Measurements from ENCODE around the gene TRIM2.

TRIM2 gene

GRCh38 chr4:153244969-153245368, 40.7 kb downstream of the TRIM2 start:
- H3K27me3 ChIP-seq (ENCODE audit: control insufficient read depth in 2 of 2, insufficient read depth in 2 of 2, low read length in 2 of 2) = no peaks in the 10 kb centered on the region
- no peaks in the 10 kb centered on the region for H3K9me3 ChIP-seq (ENCODE audit: control insufficient read depth in 2 of 2, low read length in 2 of 2)
- peaks cover 44 to 79% of the 10 kb centered on the region in 2 donors for H3K4me1 ChIP-seq (ENCODE audit: control insufficient read depth in 2 of 2, insufficient read depth in 2 of 2, low read length in 2 of 2)
- H3K9ac ChIP-seq (ENCODE audit: low read depth in 1 of 2, low read length in 2 of 2) = peak overlapping the region; percentile 36 to 42
- peak overlapping the region; percentile 86 to 93 for H3K27ac ChIP-seq (ENCODE audit: low read depth in 2 of 2, low read length in 2 of 2)
- H3K4me3 ChIP-seq (ENCODE audit: low read length in 2 of 2) = peak overlapping the region in 1 of 2 donors; percentile 22
- peaks cover 0 to 2% of the 10 kb centered on the region in 2 donors for H3K36me3 ChIP-seq (ENCODE audit: control insufficient read depth in 2 of 2, insufficient read depth in 2 of 2, low read length in 2 of 2)

GRCh38 chr4:153245775-153246174, 41.5 kb downstream of the TRIM2 start:
- peaks cover 0 to 2% of the 10 kb centered on the region in 2 donors for H3K36me3 ChIP-seq (ENCODE audit: control insufficient read depth in 2 of 2, insufficient read depth in 2 of 2, low read length in 2 of 2)
- no peaks in the 10 kb centered on the region for H3K9me3 ChIP-seq (ENCODE audit: control insufficient read depth in 2 of 2, low read length in 2 of 2)
- no peaks in the 10 kb centered on the region for H3K27me3 ChIP-seq (ENCODE audit: control insufficient read depth in 2 of 2, insufficient read depth in 2 of 2, low read length in 2 of 2)
- H3K27ac ChIP-seq (ENCODE audit: low read depth in 2 of 2, low read length in 2 of 2) = peak overlapping the region; percentile 86 to 88
- peak overlapping the region in 1 of 2 donors; percentile 42 for H3K9ac ChIP-seq (ENCODE audit: low read depth in 1 of 2, low read length in 2 of 2)
- peaks cover 44 to 82% of the 10 kb centered on the region in 2 donors for H3K4me1 ChIP-seq (ENCODE audit: control insufficient read depth in 2 of 2, insufficient read depth in 2 of 2, low read length in 2 of 2)
- H3K4me3 ChIP-seq (ENCODE audit: low read length in 2 of 2) = no peak overlapping the region

- Histone ChIP-seq H3K27me3 (ENCODE audit: control insufficient read depth in 2 of 2, insufficient read depth in 2 of 2, low read length in 2 of 2) (no peaks in the 10 kb centered on the region), H3K9me3 (ENCODE audit: control insufficient read depth in 2 of 2, low read length in 2 of 2) (no peaks in the 10 kb centered on the region), H3K27ac (ENCODE audit: low read depth in 2 of 2, low read length in 2 of 2) (peak overlapping the region; percentile 86 to 88), H3K9ac (ENCODE audit: low read depth in 1 of 2, low read length in 2 of 2) (peak overlapping the region; percentile 10 to 49), H3K4me1 (ENCODE audit: control insufficient read depth in 2 of 2, insufficient read depth in 2 of 2, low read length in 2 of 2) (peaks cover 38 to 74% of the 10 kb centered on the region in 2 donors), H3K4me3 (ENCODE audit: low read length in 2 of 2) (peak overlapping the region; percentile 2 to 8), H3K36me3 (ENCODE audit: control insufficient read depth in 2 of 2, insufficient read depth in 2 of 2, low read length in 2 of 2) (peaks cover 0 to 2% of the 10 kb centered on the region in 2 donors)
Measured at GRCh38 chr4:153246446-153247115, 42.3 kb downstream of the TRIM2 start.

- Histone ChIP-seq H3K27ac (ENCODE audit: low read depth in 2 of 2, low read length in 2 of 2) (peak overlapping the region; percentile 86 to 88), H3K36me3 (ENCODE audit: control insufficient read depth in 2 of 2, insufficient read depth in 2 of 2, low read length in 2 of 2) (peaks cover 0 to 2% of the 10 kb centered on the region in 2 donors), H3K9me3 (ENCODE audit: control insufficient read depth in 2 of 2, low read length in 2 of 2) (no peaks in the 10 kb centered on the region), H3K9ac (ENCODE audit: low read depth in 1 of 2, low read length in 2 of 2) (peak overlapping the region in 1 of 2 donors; percentile 49), H3K4me3 (ENCODE audit: low read length in 2 of 2) (peak overlapping the region in 1 of 2 donors; percentile 2), H3K4me1 (ENCODE audit: control insufficient read depth in 2 of 2, insufficient read depth in 2 of 2, low read length in 2 of 2) (peaks cover 37 to 69% of the 10 kb centered on the region in 2 donors), H3K27me3 (ENCODE audit: control insufficient read depth in 2 of 2, insufficient read depth in 2 of 2, low read length in 2 of 2) (no peaks in the 10 kb centered on the region)
Measured at GRCh38 chr4:153247116-153247490, 42.9 kb downstream of the TRIM2 start.

GRCh38 chr4:153248641-153249198, 44.5 kb downstream of the TRIM2 start:
- peak overlapping the region; percentile 80 to 89 for H3K27ac ChIP-seq (ENCODE audit: low read depth in 2 of 2, low read length in 2 of 2)
- no peaks in the 10 kb centered on the region for H3K27me3 ChIP-seq (ENCODE audit: control insufficient read depth in 2 of 2, insufficient read depth in 2 of 2, low read length in 2 of 2)
- H3K9ac ChIP-seq (ENCODE audit: low read depth in 1 of 2, low read length in 2 of 2) = peak overlapping the region; percentile 71 to 83
- no peaks in the 10 kb centered on the region for H3K36me3 ChIP-seq (ENCODE audit: control insufficient read depth in 2 of 2, insufficient read depth in 2 of 2, low read length in 2 of 2)
- no peaks in the 10 kb centered on the region for H3K9me3 ChIP-seq (ENCODE audit: control insufficient read depth in 2 of 2, low read length in 2 of 2)
- peaks cover 24 to 54% of the 10 kb centered on the region in 2 donors for H3K4me1 ChIP-seq (ENCODE audit: control insufficient read depth in 2 of 2, insufficient read depth in 2 of 2, low read length in 2 of 2)
- peak overlapping the region; percentile 69 to 79 for H3K4me3 ChIP-seq (ENCODE audit: low read length in 2 of 2)

- Histone ChIP-seq H3K9ac (ENCODE audit: low read depth in 1 of 2, low read length in 2 of 2) (peak overlapping the region; percentile 71 to 83), H3K27ac (ENCODE audit: low read depth in 2 of 2, low read length in 2 of 2) (peak overlapping the region; percentile 80 to 89), H3K9me3 (ENCODE audit: control insufficient read depth in 2 of 2, low read length in 2 of 2) (no peaks in the 10 kb centered on the region)
Measured at GRCh38 chr4:153249199-153250041, 45.2 kb downstream of the TRIM2 start.

GRCh38 chr4:153252122-153252521, 47.9 kb downstream of the TRIM2 start:
- no peak overlapping the region for H3K4me3 ChIP-seq (ENCODE audit: low read length in 2 of 2)
- H3K9me3 ChIP-seq (ENCODE audit: control insufficient read depth in 2 of 2, low read length in 2 of 2) = no peaks in the 10 kb centered on the region
- H3K36me3 ChIP-seq (ENCODE audit: control insufficient read depth in 2 of 2, insufficient read depth in 2 of 2, low read length in 2 of 2) = peaks cover 2% of the 10 kb centered on the region in 2 donors
- no peak overlapping the region for H3K27ac ChIP-seq (ENCODE audit: low read depth in 2 of 2, low read length in 2 of 2)
- peaks cover 10 to 27% of the 10 kb centered on the region in 2 donors for H3K4me1 ChIP-seq (ENCODE audit: control insufficient read depth in 2 of 2, insufficient read depth in 2 of 2, low read length in 2 of 2)
- H3K27me3 ChIP-seq (ENCODE audit: control insufficient read depth in 2 of 2, insufficient read depth in 2 of 2, low read length in 2 of 2) = no peaks in the 10 kb centered on the region
- no peak overlapping the region for H3K9ac ChIP-seq (ENCODE audit: low read depth in 1 of 2, low read length in 2 of 2)

More at GRCh38 chr4:153249199-153250041, 45.2 kb downstream of the TRIM2 start:
- Histone ChIP-seq H3K4me3 (ENCODE audit: low read length in 2 of 2) (peak overlapping the region; percentile 69 to 79), H3K27me3 (ENCODE audit: control insufficient read depth in 2 of 2, insufficient read depth in 2 of 2, low read length in 2 of 2) (no peaks in the 10 kb centered on the region), H3K4me1 (ENCODE audit: control insufficient read depth in 2 of 2, insufficient read depth in 2 of 2, low read length in 2 of 2) (peaks cover 24 to 51% of the 10 kb centered on the region in 2 donors), H3K36me3 (ENCODE audit: control insufficient read depth in 2 of 2, insufficient read depth in 2 of 2, low read length in 2 of 2) (no peaks in the 10 kb centered on the region)

GRCh38 chr4:153255233-153255632, 51.0 kb downstream of the TRIM2 start:
- no peak overlapping the region for H3K9ac ChIP-seq (ENCODE audit: low read depth in 1 of 2, low read length in 2 of 2)
- no peak overlapping the region for H3K4me3 ChIP-seq (ENCODE audit: low read length in 2 of 2)
- no peaks in the 10 kb centered on the region for H3K27me3 ChIP-seq (ENCODE audit: control insufficient read depth in 2 of 2, insufficient read depth in 2 of 2, low read length in 2 of 2)
- peaks cover 0 to 8% of the 10 kb centered on the region in 2 donors for H3K4me1 ChIP-seq (ENCODE audit: control insufficient read depth in 2 of 2, insufficient read depth in 2 of 2, low read length in 2 of 2)
- H3K36me3 ChIP-seq (ENCODE audit: control insufficient read depth in 2 of 2, insufficient read depth in 2 of 2, low read length in 2 of 2) = peaks cover 5 to 6% of the 10 kb centered on the region in 2 donors
- H3K9me3 ChIP-seq (ENCODE audit: control insufficient read depth in 2 of 2, low read length in 2 of 2) = no peaks in the 10 kb centered on the region
- no peak overlapping the region for H3K27ac ChIP-seq (ENCODE audit: low read depth in 2 of 2, low read length in 2 of 2)

- no peak overlapping the region for H3K9ac ChIP-seq (ENCODE audit: low read depth in 1 of 2, low read length in 2 of 2)
- peaks cover 5 to 6% of the 10 kb centered on the region in 2 donors for H3K36me3 ChIP-seq (ENCODE audit: control insufficient read depth in 2 of 2, insufficient read depth in 2 of 2, low read length in 2 of 2)
- no peak overlapping the region for H3K27ac ChIP-seq (ENCODE audit: low read depth in 2 of 2, low read length in 2 of 2)
- H3K27me3 ChIP-seq (ENCODE audit: control insufficient read depth in 2 of 2, insufficient read depth in 2 of 2, low read length in 2 of 2) = no peaks in the 10 kb centered on the region
- peaks cover 0 to 2% of the 10 kb centered on the region in 2 donors for H3K9me3 ChIP-seq (ENCODE audit: control insufficient read depth in 2 of 2, low read length in 2 of 2)
- peaks cover 0 to 11% of the 10 kb centered on the region in 2 donors for H3K4me1 ChIP-seq (ENCODE audit: control insufficient read depth in 2 of 2, insufficient read depth in 2 of 2, low read length in 2 of 2)
- no peak overlapping the region for H3K4me3 ChIP-seq (ENCODE audit: low read length in 2 of 2)
Measured at GRCh38 chr4:153257151-153257620, 52.9 kb downstream of the TRIM2 start.

All from mucosa of rectum (tissue), 2 donors.